Spleen (tissue), 7 donors: ENCODE data around the gene GMFB.

Experiments
- POLR2AphosphoS5 ChIP-seq, 3 donors: sonication (generic); formaldehyde crosslinking; IDR thresholded peaks; one replicate each; pipeline ENCODE4 v1.5.1; 2017; ENCODE audit warnings: antibody characterized with exemption in 3 of 3
- TF ChIP-seq, protein P1 (sequence below), 11 experiments: fragments of 200-600 bp in 7 of 11; fragments of 450-650 bp in 4 of 11; sonication (generic) in 4 of 11; IDR thresholded peaks in 8 of 11; conservative IDR thresholded peaks in 3 of 11; 1 replicate in 7 of 11; 2 replicates in 4 of 11; pipeline versions ENCODE4 v1.4.0 to v1.8.0; 2016 to 2021; ENCODE audit warnings: antibody characterized with exemption in 11 of 11, inconsistent platforms in 4 of 11, mild to moderate bottlenecking in 1 of 11
- donor health status: DM: no; HTN: no; CAD: no; lungs with moderate emphysema.
- donor health status: DM: no; HTN: no; CAD: no.
- donor health status: DM: no; HTN: no; CAD: no.

DNA sequence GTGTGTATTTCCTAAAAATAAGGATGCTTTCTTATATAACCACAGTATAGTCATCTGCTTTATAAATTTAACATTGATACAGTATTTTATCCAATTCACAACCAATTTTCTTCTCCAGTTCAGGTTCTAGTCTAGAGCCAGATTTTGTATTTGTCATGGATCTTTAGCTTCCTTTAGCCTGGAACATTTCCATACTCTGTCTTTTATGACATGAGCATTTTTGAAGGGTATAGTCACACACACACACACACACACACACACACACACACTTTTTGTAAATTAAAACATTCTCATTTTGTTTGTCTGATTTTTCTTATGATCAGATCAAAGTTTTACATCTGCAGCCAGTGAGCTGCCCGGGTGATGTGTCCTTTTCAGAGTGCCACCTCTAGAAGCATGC, 46.3 kb upstream of the GMFB start:
- no peak for TF ChIP-seq POLR2AphosphoS5 (IDR thresholded peaks at IDR 0.05)
- TF ChIP-seq, protein P1, sequence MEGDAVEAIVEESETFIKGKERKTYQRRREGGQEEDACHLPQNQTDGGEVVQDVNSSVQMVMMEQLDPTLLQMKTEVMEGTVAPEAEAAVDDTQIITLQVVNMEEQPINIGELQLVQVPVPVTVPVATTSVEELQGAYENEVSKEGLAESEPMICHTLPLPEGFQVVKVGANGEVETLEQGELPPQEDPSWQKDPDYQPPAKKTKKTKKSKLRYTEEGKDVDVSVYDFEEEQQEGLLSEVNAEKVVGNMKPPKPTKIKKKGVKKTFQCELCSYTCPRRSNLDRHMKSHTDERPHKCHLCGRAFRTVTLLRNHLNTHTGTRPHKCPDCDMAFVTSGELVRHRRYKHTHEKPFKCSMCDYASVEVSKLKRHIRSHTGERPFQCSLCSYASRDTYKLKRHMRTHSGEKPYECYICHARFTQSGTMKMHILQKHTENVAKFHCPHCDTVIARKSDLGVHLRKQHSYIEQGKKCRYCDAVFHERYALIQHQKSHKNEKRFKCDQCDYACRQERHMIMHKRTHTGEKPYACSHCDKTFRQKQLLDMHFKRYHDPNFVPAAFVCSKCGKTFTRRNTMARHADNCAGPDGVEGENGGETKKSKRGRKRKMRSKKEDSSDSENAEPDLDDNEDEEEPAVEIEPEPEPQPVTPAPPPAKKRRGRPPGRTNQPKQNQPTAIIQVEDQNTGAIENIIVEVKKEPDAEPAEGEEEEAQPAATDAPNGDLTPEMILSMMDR (IDR thresholded peaks at IDR 0.05 in 8 of 11, conservative IDR thresholded peaks at IDR 0.05 in 3 of 11): no peak
